PC-9 (cell line): ENCODE data around the gene ULK2. TPM values are rescaled to one million over a fixed set of nuclear protein-coding genes. Genes with fewer than 3 reads are reported as not detected.

Experiments
- BruUV-seq: library from RNA; stranded (reverse); fragments of 400-500 nt; replicated peaks from 2 replicates; lab custom pipeline; 2021; lab: Mats Ljungman, UMichigan
- CTCF ChIA-PET: fragments of 300-600 bp; sonication (Branson Sonifier 250); formaldehyde crosslinking; loops from one replicate; lab custom pipeline; 2022; ENCODE audit warnings: antibody characterized with exemption; lab: Charles Lee
- POLR2A ChIA-PET: fragments of 300-600 bp; sonication (Branson Sonifier 250); formaldehyde crosslinking; loops from one replicate; lab custom pipeline; 2022; ENCODE audit warnings: antibody characterized with exemption; ENCODE audit not compliant: unreplicated experiment; lab: Charles Lee
- DNase-seq, 2 experiments: peaks; one replicate each; pipeline versions ENCODE4 v3.0.0 to v3.0.0-alpha.2; 2015 to 2022; ENCODE audit warnings: mixed read lengths in 1 of 2
- H2AFZ ChIP-seq: fragments of 200-600 bp; sonication (generic); 2 replicates; pipeline ENCODE4 v1.8.1; 2017; ENCODE audit warnings: antibody characterized with exemption
- H3F3A ChIP-seq: fragments of 200-600 bp; sonication (generic); 2 replicates; pipeline ENCODE4 v1.8.1; 2017; ENCODE audit warnings: antibody characterized with exemption, mild to moderate bottlenecking, low read depth; ENCODE audit not compliant: insufficient read depth
- H3K27ac ChIP-seq: fragments of 200-600 bp; sonication (generic); 2 replicates; pipeline ENCODE4 v1.6.1; 2016; ENCODE audit warnings: mixed run types
- H3K27me3 ChIP-seq: fragments of 200-600 bp; sonication (generic); 2 replicates; pipeline ENCODE4 v1.6.1; 2016; ENCODE audit warnings: low read depth, mixed run types; ENCODE audit not compliant: insufficient read depth
- H3K36me3 ChIP-seq: fragments of 200-600 bp; sonication (generic); 2 replicates; pipeline ENCODE4 v1.6.1; 2016; ENCODE audit warnings: low read depth, mixed run types
- H3K4me1 ChIP-seq: fragments of 200-600 bp; sonication (generic); replicated peaks from 2 replicates; pipeline ENCODE4 v1.6.1; 2016; ENCODE audit warnings: mixed run types; ENCODE audit not compliant: insufficient read depth
- H3K4me2 ChIP-seq: fragments of 200-600 bp; sonication (generic); 2 replicates; pipeline ENCODE4 v1.6.1; 2017; ENCODE audit warnings: mixed run types
- H3K4me3 ChIP-seq: fragments of 200-600 bp; sonication (generic); 2 replicates; pipeline ENCODE4 v1.6.1; 2016; ENCODE audit warnings: mixed run types
- H3K79me2 ChIP-seq: fragments of 200-600 bp; sonication (generic); 2 replicates; pipeline ENCODE4 v1.6.1; 2017; ENCODE audit warnings: low read depth, mixed run types
- H3K9me2 ChIP-seq: fragments of 200-600 bp; sonication (generic); 2 replicates; pipeline ENCODE4 v1.8.1; 2017; ENCODE audit warnings: mild to moderate bottlenecking; ENCODE audit not compliant: insufficient read depth
- H3K9me3 ChIP-seq: fragments of 200-600 bp; sonication (generic); 2 replicates; pipeline ENCODE4 v1.8.1; 2016; ENCODE audit warnings: low read depth; ENCODE audit not compliant: insufficient read depth
- H4K20me1 ChIP-seq: fragments of 200-600 bp; sonication (generic); 2 replicates; pipeline ENCODE4 v1.8.1; 2017; ENCODE audit not compliant: insufficient read depth
- EZH2 ChIP-seq: fragments of 200-600 bp; sonication (generic); IDR thresholded peaks from 2 replicates; pipeline ENCODE4 v1.8.0; 2017; ENCODE audit warnings: antibody characterized with exemption, low read depth
- intact Hi-C: fragments of 100-400 bp; cut with micrococcal nuclease; formaldehyde crosslinking; loops from one replicate; pipeline ENCODE4 v1.10.0; 2022; ENCODE audit not compliant: unreplicated experiment
- total RNA-seq: library from RNA; stranded (reverse); gene quantifications from 2 replicates; pipeline ENCODE4 v1.2.3, GENCODE V29; 2021
- TF ChIP-seq, protein P1 (sequence below): fragments of 200-600 bp; sonication (generic); conservative IDR thresholded peaks from 2 replicates; pipeline ENCODE4 v1.6.1; 2017; ENCODE audit warnings: mixed run types, antibody characterized with exemption, mild to moderate bottlenecking, moderate library complexity

ULK2 gene
- total RNA-seq, 1 experiment from 2014 or later = 8.7 TPM

DNA sequence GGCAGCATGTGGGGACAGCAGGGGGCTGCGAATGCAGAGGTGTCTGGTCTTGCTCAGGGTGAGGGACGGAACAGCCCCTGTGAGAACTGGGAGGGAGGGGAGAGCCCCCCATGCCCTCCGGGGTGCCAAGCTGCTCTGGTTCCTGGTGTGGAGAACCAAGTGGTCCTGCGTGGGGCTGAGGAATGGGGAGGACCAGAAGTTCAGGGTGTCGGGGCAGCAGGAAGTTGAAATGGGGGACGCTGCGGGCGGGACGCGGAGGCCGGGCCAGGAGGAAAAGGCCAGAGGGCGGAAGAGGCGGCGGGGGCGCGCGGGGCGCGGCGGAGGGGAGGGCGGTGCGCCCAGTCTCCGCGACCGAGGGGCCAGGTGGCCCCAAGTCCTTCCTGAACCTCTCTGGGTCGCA is 123.2 kb downstream of the ULK2 start:
- no peak overlapping the region for H3K27ac ChIP-seq
- H3K9me3 ChIP-seq = no peaks in the 10 kb centered on the region
- no peak for DNase-seq
- H3K9me2 ChIP-seq = no peaks in the 10 kb centered on the region
- POLR2A ChIA-PET = no interaction called here
- no TSS peak for BruUV-seq
- H3K27me3 ChIP-seq = no peaks in the 10 kb centered on the region
- intact Hi-C loops = no loop called here
- peaks cover 39% of the 10 kb centered on the region for H3K4me1 ChIP-seq
- peaks cover 27% of the 10 kb centered on the region for H3K79me2 ChIP-seq
- no peak overlapping the region for H3K4me3 ChIP-seq
- peaks cover 51% of the 10 kb centered on the region for H3F3A ChIP-seq
- H2AFZ ChIP-seq = no peak overlapping the region
- peaks cover 3% of the 10 kb centered on the region; the same call in 1 of the 2 replicates for H3K36me3 ChIP-seq
- H3K4me2 ChIP-seq = no peak overlapping the region
- CTCF ChIA-PET = no interaction called here
- no peaks in the 10 kb centered on the region for H4K20me1 ChIP-seq
- no peak for TF ChIP-seq EZH2
- TF ChIP-seq, protein P1, sequence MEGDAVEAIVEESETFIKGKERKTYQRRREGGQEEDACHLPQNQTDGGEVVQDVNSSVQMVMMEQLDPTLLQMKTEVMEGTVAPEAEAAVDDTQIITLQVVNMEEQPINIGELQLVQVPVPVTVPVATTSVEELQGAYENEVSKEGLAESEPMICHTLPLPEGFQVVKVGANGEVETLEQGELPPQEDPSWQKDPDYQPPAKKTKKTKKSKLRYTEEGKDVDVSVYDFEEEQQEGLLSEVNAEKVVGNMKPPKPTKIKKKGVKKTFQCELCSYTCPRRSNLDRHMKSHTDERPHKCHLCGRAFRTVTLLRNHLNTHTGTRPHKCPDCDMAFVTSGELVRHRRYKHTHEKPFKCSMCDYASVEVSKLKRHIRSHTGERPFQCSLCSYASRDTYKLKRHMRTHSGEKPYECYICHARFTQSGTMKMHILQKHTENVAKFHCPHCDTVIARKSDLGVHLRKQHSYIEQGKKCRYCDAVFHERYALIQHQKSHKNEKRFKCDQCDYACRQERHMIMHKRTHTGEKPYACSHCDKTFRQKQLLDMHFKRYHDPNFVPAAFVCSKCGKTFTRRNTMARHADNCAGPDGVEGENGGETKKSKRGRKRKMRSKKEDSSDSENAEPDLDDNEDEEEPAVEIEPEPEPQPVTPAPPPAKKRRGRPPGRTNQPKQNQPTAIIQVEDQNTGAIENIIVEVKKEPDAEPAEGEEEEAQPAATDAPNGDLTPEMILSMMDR = no peak

DNA sequence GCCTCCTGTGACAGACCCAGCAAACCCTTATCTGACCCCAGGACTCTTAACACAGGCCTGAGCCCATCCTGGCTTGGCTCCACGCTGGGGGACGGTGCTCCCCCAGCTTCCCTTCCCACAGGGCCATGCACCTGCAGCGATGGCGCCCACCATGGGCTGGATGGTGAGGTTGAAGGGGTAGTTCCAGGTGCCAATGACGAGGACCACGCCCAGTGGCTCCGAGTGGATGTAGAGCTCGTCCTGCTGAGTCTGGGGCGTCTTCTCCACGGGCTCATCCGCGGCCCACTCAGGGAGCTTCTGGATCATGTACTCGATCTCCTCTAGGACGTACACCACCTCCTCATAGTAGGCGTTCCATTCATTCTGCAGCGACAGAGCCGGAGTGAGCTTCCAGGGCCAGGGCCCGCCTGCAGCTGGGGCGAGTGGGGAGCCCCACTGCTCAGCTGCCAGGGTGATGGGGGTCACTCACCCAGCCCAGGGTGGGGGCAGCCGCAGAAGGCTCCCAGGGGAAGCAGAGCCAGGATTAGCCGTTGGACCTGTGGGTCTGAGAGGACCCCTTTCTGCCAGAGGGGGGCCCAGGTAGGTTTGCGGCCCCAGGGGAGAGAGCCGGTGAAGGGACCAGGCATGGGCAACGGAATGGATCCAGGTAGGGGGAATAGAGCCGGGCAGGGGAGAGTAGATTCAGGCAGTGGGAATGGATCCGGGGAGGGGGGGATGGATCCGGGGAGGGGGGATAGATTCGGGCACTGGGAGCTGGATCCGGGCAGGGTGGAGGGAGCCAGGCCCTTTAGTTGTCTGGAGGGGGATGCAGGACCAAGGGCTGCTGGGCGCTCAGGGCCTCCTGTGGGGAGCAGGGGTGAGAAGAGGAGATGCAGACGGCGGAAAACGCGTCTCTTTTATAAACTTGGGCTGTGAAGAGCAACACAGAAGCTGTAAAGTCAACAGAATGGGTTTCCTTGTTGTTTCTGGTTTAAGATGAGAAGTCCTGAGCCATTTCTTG is 124.3 kb downstream of the ULK2 start:
- BruUV-seq = no TSS peak
- peaks cover 45% of the 10 kb centered on the region for H3F3A ChIP-seq
- H3K4me1 ChIP-seq = peaks cover 28% of the 10 kb centered on the region
- H3K4me2 ChIP-seq = no peak overlapping the region
- no peak overlapping the region for H2AFZ ChIP-seq
- intact Hi-C loops = no loop called here
- no peaks in the 10 kb centered on the region for H3K9me3 ChIP-seq
- H3K4me3 ChIP-seq = no peak overlapping the region
- ChIA-PET POLR2A (interaction anchor here (1.3 kb wide), 1 partner anchor 9 kb away, joined by 7 read pairs; no protein-coding TSS in a partner anchor), CTCF (no interaction called here)
- DNase-seq = no peak
- no peaks in the 10 kb centered on the region for H3K9me2 ChIP-seq
- H3K79me2 ChIP-seq = peaks cover 27% of the 10 kb centered on the region
- no peak overlapping the region for H3K27ac ChIP-seq
- H3K27me3 ChIP-seq = no peaks in the 10 kb centered on the region
- TF ChIP-seq, protein P1 = no peak
- no peak for TF ChIP-seq EZH2
- H3K36me3 ChIP-seq = peaks cover 3% of the 10 kb centered on the region; the same call in 1 of the 2 replicates
- no peaks in the 10 kb centered on the region for H4K20me1 ChIP-seq

DNA sequence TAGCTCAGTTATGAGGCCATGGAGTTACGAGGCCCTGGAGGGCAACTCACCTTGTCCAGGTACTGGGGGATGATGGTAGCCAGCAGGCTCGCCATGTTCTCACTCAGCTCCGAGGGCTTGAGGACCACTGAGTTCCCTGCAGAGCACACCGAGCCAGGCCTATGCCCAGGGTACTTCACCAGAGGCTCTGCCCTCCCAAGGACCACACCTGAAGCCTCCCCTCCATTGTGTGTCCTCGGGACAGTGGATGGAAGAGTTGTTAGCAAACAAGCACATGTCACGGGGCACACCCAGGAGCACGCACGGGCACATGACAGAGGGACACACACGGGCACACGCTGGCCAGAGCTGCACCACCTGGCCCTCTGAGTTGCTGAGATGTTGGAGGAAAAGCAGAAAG is 125.2 kb downstream of the ULK2 start:
- intact Hi-C loops = no loop called here
- no peak overlapping the region for H3K4me2 ChIP-seq
- H3K27ac ChIP-seq = no peak overlapping the region
- H3K36me3 ChIP-seq = peaks cover 3% of the 10 kb centered on the region
- H3K9me3 ChIP-seq = no peaks in the 10 kb centered on the region
- no peak overlapping the region for H2AFZ ChIP-seq
- TF ChIP-seq, protein P1 = no peak
- TF ChIP-seq EZH2 = no peak
- H3K79me2 ChIP-seq = peaks cover 21% of the 10 kb centered on the region
- no peaks in the 10 kb centered on the region for H3K27me3 ChIP-seq
- no peaks in the 10 kb centered on the region for H3K9me2 ChIP-seq
- BruUV-seq = no TSS peak
- POLR2A ChIA-PET = interaction anchor here (1.3 kb wide), 1 partner anchor 10 kb away, joined by 7 read pairs; no protein-coding TSS in a partner anchor
- H3K4me3 ChIP-seq = no peak overlapping the region
- H3K4me1 ChIP-seq = peaks cover 23% of the 10 kb centered on the region
- DNase-seq = no peak
- no peaks in the 10 kb centered on the region for H4K20me1 ChIP-seq
- peaks cover 42% of the 10 kb centered on the region for H3F3A ChIP-seq
- CTCF ChIA-PET = no interaction called here
